Transverse colon (tissue), 4 donors: ENCODE measurements around the gene RPTOR.

Experiments
- CTCF ChIP-seq, 5 experiments: fragments of 200-600 bp in 3 of 5; fragments of 450-650 bp in 2 of 5; sonication (generic) in 3 of 5; IDR thresholded peaks; 1 replicate in 2 of 5; 2 replicates in 3 of 5; pipeline ENCODE4 v1.5.1; 2016 to 2017; ENCODE audit warnings: antibody characterized with exemption in 5 of 5, inconsistent platforms in 3 of 5, mild to moderate bottlenecking in 2 of 5, moderate library complexity in 1 of 5
- POLR2A ChIP-seq: fragments of 450-650 bp; IDR thresholded peaks from one replicate; pipeline ENCODE4 v1.6.1; 2016; ENCODE audit warnings: antibody characterized with exemption, mild to moderate bottlenecking, moderate library complexity
- POLR2AphosphoS5 ChIP-seq, 3 donors: sonication (generic); formaldehyde crosslinking; IDR thresholded peaks; one replicate each; pipeline ENCODE4 v1.6.1; 2016; ENCODE audit warnings: antibody characterized with exemption in 3 of 3

- TF ChIP-seq CTCF (IDR thresholded peaks at IDR 0.05) (no peak), POLR2A (no peak), POLR2AphosphoS5 (IDR thresholded peaks at IDR 0.05) (no peak)
These were observed 17.5 kb upstream of the RPTOR start for GRCh38 chr17:80527016-80527645.
